Thyroid gland (tissue), 4 donors: ENCODE data around the gene BLNK.

Experiments
- POLR2A ChIP-seq, 2 donors: fragments of 450-650 bp; IDR thresholded peaks; one replicate each; pipeline ENCODE4 v1.6.1; 2017; ENCODE audit warnings: antibody characterized with exemption in 2 of 2, mild to moderate bottlenecking in 2 of 2, moderate library complexity in 1 of 2
- TF ChIP-seq, protein P1 (sequence below), 6 experiments: fragments of 200-600 bp in 3 of 6; fragments of 450-650 bp in 3 of 6; sonication (generic) in 3 of 6; IDR thresholded peaks; one replicate each; pipeline ENCODE4 v1.5.1; 2016 to 2019; ENCODE audit warnings: antibody characterized with exemption in 6 of 6, mild to moderate bottlenecking in 2 of 6, inconsistent platforms in 1 of 6, moderate library complexity in 1 of 6

DNA sequence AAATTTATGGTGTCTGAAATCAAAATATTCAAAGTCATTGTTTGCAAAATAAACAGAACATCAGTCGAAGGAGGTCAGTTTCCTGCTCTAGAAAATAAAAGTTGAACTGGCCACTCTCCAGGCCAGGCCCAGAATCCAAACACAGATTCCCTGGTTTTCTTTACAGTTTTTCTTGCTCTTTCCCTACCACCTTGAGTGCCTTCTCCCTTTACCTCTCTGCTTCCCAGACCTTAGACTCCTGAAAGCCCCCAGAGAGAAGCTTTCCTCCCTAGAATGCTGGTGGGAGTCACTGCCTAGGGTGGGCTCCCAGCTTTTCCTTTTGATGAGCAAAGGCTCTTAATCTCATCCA is 38.9 kb upstream of the BLNK start:
- TF ChIP-seq, protein P1, sequence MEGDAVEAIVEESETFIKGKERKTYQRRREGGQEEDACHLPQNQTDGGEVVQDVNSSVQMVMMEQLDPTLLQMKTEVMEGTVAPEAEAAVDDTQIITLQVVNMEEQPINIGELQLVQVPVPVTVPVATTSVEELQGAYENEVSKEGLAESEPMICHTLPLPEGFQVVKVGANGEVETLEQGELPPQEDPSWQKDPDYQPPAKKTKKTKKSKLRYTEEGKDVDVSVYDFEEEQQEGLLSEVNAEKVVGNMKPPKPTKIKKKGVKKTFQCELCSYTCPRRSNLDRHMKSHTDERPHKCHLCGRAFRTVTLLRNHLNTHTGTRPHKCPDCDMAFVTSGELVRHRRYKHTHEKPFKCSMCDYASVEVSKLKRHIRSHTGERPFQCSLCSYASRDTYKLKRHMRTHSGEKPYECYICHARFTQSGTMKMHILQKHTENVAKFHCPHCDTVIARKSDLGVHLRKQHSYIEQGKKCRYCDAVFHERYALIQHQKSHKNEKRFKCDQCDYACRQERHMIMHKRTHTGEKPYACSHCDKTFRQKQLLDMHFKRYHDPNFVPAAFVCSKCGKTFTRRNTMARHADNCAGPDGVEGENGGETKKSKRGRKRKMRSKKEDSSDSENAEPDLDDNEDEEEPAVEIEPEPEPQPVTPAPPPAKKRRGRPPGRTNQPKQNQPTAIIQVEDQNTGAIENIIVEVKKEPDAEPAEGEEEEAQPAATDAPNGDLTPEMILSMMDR (IDR thresholded peaks at IDR 0.05), result no peak
- no peak for TF ChIP-seq POLR2A (IDR thresholded peaks at IDR 0.05)
